Kasumi-1 (cell line): Measurements from ENCODE around the gene TRIM5.
"Not testable (repeated sequence)": the region's sequence is repeated elsewhere in the genome, so short reads cannot be mapped to it uniquely, and the experiment has no call there.

Experiments used
- DNase-seq, 2 experiments: peaks; one replicate each; lab custom pipeline; 2025; lab: John Stamatoyannopoulos, UW

Gene TRIM5

GRCh38 chr11:5684646-5685362 lies at the start of gene TRIM5:
Gene TRIM5, minus strand, starts transcription at chr11:5685074. Its CDS starts 4,897 bp downstream, at chr11:5680177.
- DNase-seq: peak; percentile 87 to 89

- DNase-seq: no peak
These were observed 42.8 kb upstream of the TRIM5 start for GRCh38 chr11:5727691-5728090.

DNA sequence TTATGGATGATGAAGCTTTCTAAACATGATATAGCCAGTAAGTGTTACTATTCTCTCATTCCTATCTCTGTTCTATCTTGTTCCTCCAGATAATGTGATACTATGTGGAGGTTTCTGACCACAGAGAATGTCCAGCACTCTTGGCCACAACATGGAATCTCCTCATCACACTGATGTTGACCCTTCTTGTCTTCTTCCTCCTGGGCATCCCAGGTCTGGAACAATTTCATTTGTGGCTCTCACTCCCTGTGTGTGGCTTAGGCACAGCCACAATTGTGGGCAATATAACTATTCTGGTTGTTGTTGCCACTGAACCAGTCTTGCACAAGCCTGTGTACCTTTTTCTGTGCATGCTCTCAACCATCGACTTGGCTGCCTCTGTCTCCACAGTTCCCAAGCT lies 41.5 kb upstream of the TRIM5 start:
- no peak for DNase-seq

- no peak for DNase-seq
These were observed 37.7 kb upstream of the TRIM5 start for GRCh38 chr11:5722622-5723021.

GRCh38 chr11:5719703-5720495 lies 35.0 kb upstream of the TRIM5 start:
- no peak for DNase-seq

- DNase-seq: not testable (repeated sequence)
These were observed 31.6 kb upstream of the TRIM5 start for GRCh38 chr11:5716518-5716917.

- DNase-seq: no peak
These were observed 28.8 kb upstream of the TRIM5 start for GRCh38 chr11:5713695-5714094.

DNA sequence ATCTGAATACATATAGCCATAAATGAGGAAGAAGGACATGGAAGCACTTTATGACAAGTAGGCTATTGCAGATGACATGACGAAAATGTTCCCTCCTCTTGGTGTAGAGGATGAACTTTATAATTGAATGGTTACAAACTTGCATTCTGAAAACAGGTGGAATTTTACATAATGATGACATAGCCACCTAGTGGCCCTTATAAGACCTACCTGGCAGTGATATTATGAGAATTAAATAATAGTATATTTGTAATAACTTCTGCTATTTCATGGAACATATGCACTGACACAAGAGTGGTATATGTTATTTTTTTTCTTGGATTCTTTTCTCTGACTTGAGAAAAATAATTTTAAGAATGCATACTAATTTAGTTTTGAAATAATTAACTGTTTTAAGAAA lies 27.6 kb upstream of the TRIM5 start:
- peak in 1 of 2 experiments; percentile 7 for DNase-seq

GRCh38 chr11:5705688-5706087 lies 20.8 kb upstream of the TRIM5 start:
- DNase-seq: no peak

DNA sequence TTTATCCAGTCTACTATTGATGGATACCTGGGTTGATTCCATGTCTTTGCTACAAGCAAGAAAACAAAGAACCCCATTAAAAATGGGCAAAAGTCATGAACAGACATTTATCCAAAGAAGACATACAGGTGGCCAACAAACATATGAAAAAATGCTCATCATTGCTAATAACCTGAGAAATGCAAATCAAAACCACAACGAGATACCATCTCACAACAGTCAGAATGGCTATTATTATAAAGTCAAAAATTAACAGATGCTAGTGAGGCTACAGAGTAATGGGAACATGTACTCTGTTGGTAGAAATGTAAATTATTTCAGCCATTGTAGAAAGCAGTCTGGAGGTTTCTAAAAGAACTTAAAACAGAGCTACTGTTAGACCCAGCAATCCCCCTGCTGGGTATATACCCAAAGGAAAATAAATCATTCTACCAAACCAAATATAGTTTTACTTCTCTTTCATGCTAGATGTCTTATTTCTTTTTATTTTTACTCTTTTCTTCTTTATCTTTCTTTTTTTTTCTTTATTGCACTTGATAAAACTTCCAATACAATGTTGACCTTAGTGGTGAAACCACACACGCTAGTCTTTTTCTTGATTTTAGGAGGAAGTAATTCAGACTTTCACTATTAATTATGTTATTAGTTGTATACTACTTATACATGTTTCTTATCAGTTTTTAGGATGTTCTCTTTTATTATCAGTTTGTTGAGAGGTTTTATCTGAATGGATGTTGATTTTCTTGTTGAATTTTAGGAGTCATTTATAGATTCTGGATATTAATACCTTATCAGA lies 19.1 kb upstream of the TRIM5 start:
- no peak for DNase-seq

DNA sequence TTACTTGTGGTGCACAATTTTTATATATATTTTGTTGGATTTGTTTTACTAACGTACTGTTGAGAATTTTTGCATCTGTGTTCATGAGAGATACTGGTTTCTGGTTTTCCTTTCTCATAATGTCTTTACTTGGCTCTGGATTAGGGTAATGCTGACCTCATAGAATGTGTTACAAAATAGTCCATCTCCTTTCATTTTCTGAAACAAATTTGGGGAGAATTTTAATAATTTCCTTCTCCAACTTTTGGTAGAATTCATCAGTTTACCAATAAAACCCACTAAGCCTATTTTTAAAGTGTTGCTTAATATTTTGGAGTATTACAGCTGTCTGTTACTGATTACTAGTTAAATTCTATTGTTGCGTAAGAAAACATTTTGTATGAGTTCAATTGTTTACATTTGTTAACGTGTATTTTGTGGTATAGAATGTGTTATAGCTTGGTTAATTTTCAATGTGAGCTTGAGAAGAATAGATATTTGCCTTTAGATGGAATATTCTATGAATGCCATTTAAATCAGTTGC lies 16.2 kb upstream of the TRIM5 start:
- no peak for DNase-seq

DNA sequence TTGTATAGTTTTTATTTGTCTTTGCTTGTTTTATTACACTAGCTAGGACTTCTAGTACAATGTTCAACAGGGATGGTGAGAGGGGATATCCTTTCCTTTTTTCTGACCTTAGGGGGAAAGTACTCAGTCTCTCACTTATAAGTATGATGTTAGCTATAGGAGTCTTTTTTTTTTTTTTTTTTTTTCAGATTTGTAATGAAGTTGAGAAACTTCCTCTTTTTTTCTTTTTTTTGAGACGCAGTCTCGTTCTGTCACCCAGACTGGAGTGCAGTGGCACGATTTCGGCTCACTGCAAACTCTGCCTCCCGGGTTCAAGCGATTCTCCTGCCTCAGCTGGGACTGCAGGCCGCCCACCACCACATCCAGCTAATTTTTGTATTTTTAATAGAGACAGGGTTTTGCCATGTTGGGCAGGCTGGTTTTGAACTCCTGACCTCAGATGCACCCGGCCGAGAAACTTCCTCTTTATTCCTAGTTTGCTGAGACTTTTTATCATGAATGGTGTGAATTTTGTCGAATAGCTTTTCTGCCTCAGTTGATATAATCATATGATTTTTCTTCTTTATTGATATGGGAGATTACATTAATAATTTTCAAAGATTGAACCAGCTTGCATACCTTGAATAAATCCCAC lies 15.7 kb upstream of the TRIM5 start:
- DNase-seq: peak; percentile 18 to 25

DNA sequence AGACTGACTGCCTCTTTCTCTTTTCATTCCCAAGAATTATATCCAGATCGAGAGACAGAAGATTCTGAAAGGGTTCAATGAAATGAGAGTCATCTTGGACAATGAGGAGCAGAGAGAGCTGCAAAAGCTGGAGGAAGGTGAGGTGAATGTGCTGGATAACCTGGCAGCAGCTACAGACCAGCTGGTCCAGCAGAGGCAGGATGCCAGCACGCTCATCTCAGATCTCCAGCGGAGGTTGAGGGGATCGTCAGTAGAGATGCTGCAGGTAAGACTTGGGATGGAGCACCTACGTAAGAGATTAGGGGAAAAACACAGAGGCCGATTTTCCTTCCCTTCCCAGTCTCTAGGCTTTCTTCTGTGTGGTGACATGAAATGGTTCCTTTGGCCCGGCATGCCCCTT lies 13.4 kb upstream of the TRIM5 start:
- no peak for DNase-seq

DNA sequence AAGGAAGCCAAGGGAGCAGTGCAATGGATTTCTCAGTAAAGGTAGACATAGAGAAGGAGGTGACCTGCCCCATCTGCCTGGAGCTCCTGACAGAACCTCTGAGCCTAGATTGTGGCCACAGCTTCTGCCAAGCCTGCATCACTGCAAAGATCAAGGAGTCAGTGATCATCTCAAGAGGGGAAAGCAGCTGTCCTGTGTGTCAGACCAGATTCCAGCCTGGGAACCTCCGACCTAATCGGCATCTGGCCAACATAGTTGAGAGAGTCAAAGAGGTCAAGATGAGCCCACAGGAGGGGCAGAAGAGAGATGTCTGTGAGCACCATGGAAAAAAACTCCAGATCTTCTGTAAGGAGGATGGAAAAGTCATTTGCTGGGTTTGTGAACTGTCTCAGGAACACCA lies 11.3 kb upstream of the TRIM5 start:
- no peak for DNase-seq

DNA sequence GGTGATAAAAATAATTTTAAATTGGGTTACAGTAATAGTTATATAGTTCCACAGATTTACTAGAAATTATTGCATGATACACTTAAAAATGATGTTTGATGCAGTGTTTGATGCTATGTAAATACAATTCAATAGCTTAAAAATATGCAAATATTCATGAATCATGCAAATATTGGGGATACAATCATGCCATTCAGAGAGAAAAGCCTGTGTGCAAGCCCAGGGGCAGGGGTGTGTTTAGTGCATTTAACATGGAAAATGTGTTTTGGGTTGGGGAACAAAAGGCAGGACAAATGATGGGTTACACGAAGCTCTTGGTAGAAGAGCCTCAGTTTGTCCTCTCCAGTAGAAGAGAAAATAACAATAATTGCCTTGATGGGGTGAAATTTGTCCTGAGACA lies 10.7 kb upstream of the TRIM5 start:
- DNase-seq: no peak

GRCh38 chr11:5694642-5695041 lies 9.8 kb upstream of the TRIM5 start:
- DNase-seq: no peak

DNA sequence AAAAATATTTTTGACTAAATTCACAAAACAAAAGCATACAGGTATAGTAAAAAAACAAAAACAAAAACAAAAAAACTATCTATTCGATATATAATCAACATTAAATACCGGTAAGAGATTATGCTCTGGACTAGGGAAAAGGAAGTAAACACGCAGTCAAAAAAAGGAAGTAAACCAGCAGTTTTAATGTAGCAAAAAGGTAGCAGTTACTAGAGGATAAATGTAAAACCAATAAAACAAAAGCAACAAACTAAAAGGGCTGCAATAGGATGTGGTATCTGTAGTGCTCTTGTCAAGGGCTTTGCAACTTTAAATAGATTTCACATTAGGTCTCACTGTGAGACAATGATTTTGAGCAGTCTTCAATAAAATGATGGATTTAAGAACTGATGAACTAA lies 7.1 kb upstream of the TRIM5 start:
- peak; percentile 47 to 52 for DNase-seq

DNA sequence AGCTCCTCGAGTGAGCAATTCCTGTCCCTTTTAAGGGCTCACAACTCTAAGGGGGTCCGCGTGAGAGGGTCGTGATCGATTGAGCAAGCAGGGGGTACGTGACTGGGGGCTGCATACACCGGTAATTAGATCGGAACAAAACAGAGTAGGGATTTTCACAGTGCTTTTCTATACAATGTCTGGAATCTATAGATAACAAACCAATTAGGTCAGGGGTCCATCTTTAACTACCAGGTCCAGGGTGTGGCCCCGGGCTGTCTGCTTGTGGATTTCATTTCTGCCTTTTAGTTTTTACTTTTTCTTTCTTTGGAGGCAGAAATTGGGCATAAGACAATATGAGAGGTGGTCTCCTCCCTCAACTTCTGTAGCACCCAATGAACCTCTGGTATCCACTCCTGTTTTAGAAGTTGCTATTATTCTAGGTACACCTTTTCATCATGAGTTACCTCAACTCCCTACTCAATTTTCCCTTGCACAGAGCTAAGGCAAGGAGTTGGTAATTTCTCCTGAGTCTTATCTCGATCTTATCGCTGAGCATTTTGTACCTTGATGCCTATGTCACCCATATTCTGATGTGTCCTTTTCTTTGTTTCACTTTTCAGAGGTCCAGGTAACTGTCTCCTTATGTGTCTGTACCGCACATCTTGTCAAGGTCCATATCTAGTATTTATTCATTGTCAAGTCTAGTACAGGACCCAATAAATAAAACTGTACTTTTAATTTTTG lies 6.5 kb upstream of the TRIM5 start:
- DNase-seq: not testable (repeated sequence)

DNA sequence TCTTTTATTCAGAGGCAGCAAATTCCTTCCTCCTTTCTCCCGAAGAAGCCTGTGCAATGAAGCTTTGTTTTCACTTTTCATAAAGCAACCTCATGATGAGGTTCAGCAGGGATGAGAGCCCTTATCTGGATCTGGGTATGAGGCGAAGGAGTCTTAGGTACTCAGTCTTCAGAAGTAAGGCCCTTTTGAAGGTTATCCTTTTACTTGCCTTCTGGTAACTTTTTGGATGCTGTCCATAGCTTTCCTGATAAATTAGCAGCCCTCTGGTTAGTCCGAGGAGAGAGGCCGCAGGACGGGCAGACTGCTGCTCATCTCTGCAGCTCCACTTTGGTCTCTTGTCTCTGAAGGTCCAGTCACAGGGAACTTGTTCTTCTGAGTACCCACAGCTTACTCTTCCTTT lies 5.9 kb upstream of the TRIM5 start:
- no peak for DNase-seq

DNA sequence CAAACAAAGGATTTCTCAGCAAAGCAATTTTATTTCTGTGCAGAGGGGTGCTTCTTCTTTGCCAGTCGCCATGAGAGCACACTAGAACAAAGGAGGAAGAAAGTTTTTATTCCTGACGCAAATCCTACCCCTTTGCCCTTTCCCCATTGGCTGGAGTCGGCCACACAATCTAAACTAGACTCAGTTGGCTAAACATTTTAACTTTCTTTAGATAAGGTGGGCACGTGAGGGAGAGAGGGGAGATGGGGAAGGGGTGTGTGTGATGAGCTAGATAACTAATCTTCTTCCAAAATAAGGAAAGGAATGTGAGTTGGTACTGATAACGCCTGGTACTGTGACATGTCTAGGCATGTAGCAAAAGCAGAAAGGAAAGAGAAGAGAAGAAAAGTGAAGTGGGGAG lies 5.3 kb upstream of the TRIM5 start:
- DNase-seq: no peak

DNA sequence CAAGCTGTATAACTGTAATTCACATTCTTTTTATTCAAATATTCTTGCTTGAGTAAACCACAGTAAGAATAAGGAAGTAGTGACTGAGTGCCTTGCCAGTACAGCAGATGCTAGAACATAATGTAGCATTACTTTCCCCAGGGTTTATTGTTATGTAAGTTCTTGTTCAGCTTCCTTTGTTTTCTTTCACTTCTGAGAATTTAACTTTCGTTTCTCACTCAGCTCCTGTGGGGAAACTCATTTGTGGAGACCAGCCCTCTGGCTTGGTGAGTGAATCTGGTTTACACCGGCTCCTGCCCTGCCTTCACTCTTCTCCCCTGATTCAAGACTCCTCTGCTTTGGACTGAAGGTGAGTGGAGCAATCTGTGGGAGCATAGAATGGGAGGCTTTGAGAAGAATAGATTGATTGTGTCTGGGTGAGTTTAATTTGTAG lies 4.7 kb upstream of the TRIM5 start, which contains the start of gene TRIM22:
Gene TRIM22, plus strand, starts transcription at position 240 of the 433 bp plus-strand sequence. CDS start 6,443 bp downstream, outside the sequence.
- peak; percentile 83 to 87 for DNase-seq
